HepG2 (cell line): ENCODE measurements around the gene TMEM229B. TPM values are rescaled to one million over a fixed set of nuclear protein-coding genes. Genes with fewer than 3 reads are reported as not detected.

ENCODE experiments used
- ATAC-seq: fragments of 200-7000 bp; cut with Tn5 transposase; 3 replicates; pipeline ENCODE4 v1.9.1; 2020; ENCODE audit warnings: mild to moderate bottlenecking, moderate library complexity
- BruUV-seq: library from RNA; stranded (reverse); fragments of 400-500 nt; replicated peaks from 2 replicates; lab custom pipeline; 2021; lab: Mats Ljungman, UMichigan
- CTCF ChIA-PET: fragments of 300-600 bp; formaldehyde crosslinking; extraction: SDS; loops from one replicate; lab custom pipeline; 2021; ENCODE audit warnings: low total read pairs, inconsistent platforms, low intra/inter-chr PET ratio; lab: Yijun Ruan, JAX
- POLR2A ChIA-PET: fragments of 350-600 bp; sonication (Branson Sonifier 250); formaldehyde crosslinking; loops from one replicate; lab custom pipeline; 2020; ENCODE audit warnings: antibody characterized with exemption, inconsistent platforms; lab: Yijun Ruan, JAX
- DNase-seq: peaks from one replicate; pipeline ENCODE4 v3.0.0-alpha.2; 2015; ENCODE audit warnings: low spot score
- FAIRE-seq: peaks from 3 replicates; lab custom pipeline; 2011; peaks lifted over from hg19 to GRCh38; lab: Jason Lieb, UNC
- H2AFZ ChIP-seq: one replicate; pipeline ENCODE4 v1.6.1; 2011; ENCODE audit warnings: low read length, inconsistent platforms
- H3K27ac ChIP-seq: fragments of 300-600 bp; 3 replicates; pipeline ENCODE4 v1.8.0; 2011; ENCODE audit warnings: mixed run types, mild to moderate bottlenecking, mixed read lengths, low read length, inconsistent platforms; ENCODE audit not compliant: insufficient read depth; ENCODE audit errors: extremely low read length
- H3K27me3 ChIP-seq, 2 experiments: fragments of 200-600 bp in 1 of 2; 2 replicates in 1 of 2; 3 replicates in 1 of 2; pipeline versions ENCODE4 v1.6.0 to v1.8.0; 2011; ENCODE audit warnings: low read length in 2 of 2, mild to moderate bottlenecking in 2 of 2, moderate library complexity in 2 of 2, inconsistent platforms in 1 of 2; ENCODE audit not compliant: insufficient read depth in 2 of 2, control insufficient read depth in 1 of 2
- H3K36me3 ChIP-seq, 2 experiments: fragments of 200-600 bp in 1 of 2; replicated peaks in 1 of 2; 2 replicates in 1 of 2; 3 replicates in 1 of 2; pipeline versions ENCODE4 v1.5.1 to v1.8.0; 2011; ENCODE audit warnings: low read length in 2 of 2, inconsistent platforms in 1 of 2; ENCODE audit not compliant: insufficient read depth in 2 of 2, control insufficient read depth in 1 of 2
- H3K4me1 ChIP-seq: 2 replicates; pipeline ENCODE4 v1.5.1; 2012; ENCODE audit warnings: low read length, inconsistent platforms; ENCODE audit not compliant: insufficient read depth
- H3K4me2 ChIP-seq: 2 replicates; pipeline ENCODE4 v1.6.0; 2011; ENCODE audit warnings: low read depth, low read length, inconsistent platforms
- H3K4me3 ChIP-seq, 3 experiments: fragments of 200-600 bp in 1 of 3; sonication (generic), shearing (Covaris generic) in 1 of 3; replicated peaks in 1 of 3; 2 replicates each; pipeline ENCODE4 v1.5.1; 2011 to 2016; ENCODE audit warnings: low read length in 3 of 3, inconsistent platforms in 2 of 3, low read depth in 2 of 3, mild to moderate bottlenecking in 2 of 3, control low read depth in 1 of 3, mixed read lengths in 1 of 3; ENCODE audit not compliant: insufficient read depth in 1 of 3
- H3K79me2 ChIP-seq: one replicate; pipeline ENCODE4 v1.6.1; 2011; ENCODE audit warnings: low read length, inconsistent platforms; ENCODE audit not compliant: insufficient read depth
- H3K9ac ChIP-seq: 2 replicates; pipeline ENCODE4 v1.6.0; 2011; ENCODE audit warnings: mild to moderate bottlenecking, low read depth, low read length, inconsistent platforms; ENCODE audit not compliant: insufficient read depth
- H3K9me3 ChIP-seq: 2 replicates; pipeline ENCODE4 v1.5.1; 2012; ENCODE audit warnings: mild to moderate bottlenecking, low read length
- H4K20me1 ChIP-seq: 2 replicates; pipeline ENCODE4 v1.6.0; 2011; ENCODE audit warnings: inconsistent platforms, mild to moderate bottlenecking, low read length, moderate library complexity; ENCODE audit not compliant: insufficient read depth
- CEBPZ ChIP-seq: IDR thresholded peaks from 2 replicates; pipeline ENCODE4 v1.6.1; 2012; ENCODE audit warnings: low read length, improper control_type of control experiment
- MAFF ChIP-seq: IDR thresholded peaks from 2 replicates; pipeline ENCODE4 v1.6.1; 2011; ENCODE audit warnings: low read depth, low read length, improper control_type of control experiment
- MAFK ChIP-seq, 2 experiments: IDR thresholded peaks in 1 of 2; conservative IDR thresholded peaks in 1 of 2; 2 replicates each; pipeline ENCODE4 v1.6.1; 2011; ENCODE audit warnings: improper control_type of control experiment in 2 of 2, low read length in 2 of 2
- RFX5 ChIP-seq: IDR thresholded peaks from 2 replicates; pipeline ENCODE4 v1.6.1; 2011; ENCODE audit warnings: low read depth, low read length, improper control_type of control experiment
- SP140L ChIP-seq: sonication (generic); formaldehyde crosslinking; IDR thresholded peaks from 2 replicates; pipeline ENCODE4 v1.4.0; 2020; ENCODE audit warnings: missing genetic modification reagents, borderline replicate concordance
- ZSCAN31 ChIP-seq: sonication (generic); formaldehyde crosslinking; IDR thresholded peaks from 2 replicates; pipeline ENCODE4 v1.5.0; 2020; ENCODE audit warnings: low read depth, mild to moderate bottlenecking, missing genetic modification reagents
- WGBS: methylation state at CpG from one replicate; pipeline ENCODE4 v1.1.6; 2017; ENCODE audit warnings: low lambda C conversion rate; 5-methylcytosine and 5-hydroxymethylcytosine counted together
- in situ Hi-C: cut with HindIII; loops from 2 replicates; pipeline ENCODE4 v1.10.0; 2017; ENCODE audit warnings: low pct_unique_long_range_greater_than_20kb; ENCODE audit not compliant: extremely low pct_ligation_motif_present
- intact Hi-C: fragments of 100-400 bp; cut with micrococcal nuclease; formaldehyde crosslinking; loops from one replicate; pipeline ENCODE4 v1.10.0; 2022; ENCODE audit not compliant: unreplicated experiment
- polyA plus RNA-seq, 8 experiments: library from polyadenylated mRNA; depleted of rRNA in 3 of 8; stranded (reverse) in 7 of 8; unstranded in 1 of 8; fragments of >200 nt; fragmentation: Illumina TruSeq in 4 of 8; extraction: Trizol in 4 of 8; gene quantifications; 2 replicates each; pipeline versions ENCODE4 v1.2.1 to v1.2.3, GENCODE V29; 2011 to 2016; ENCODE audit warnings: low read depth in 4 of 8, missing spikeins in 1 of 8, mixed read lengths in 1 of 8; ENCODE audit not compliant: insufficient read depth in 1 of 8
- total RNA-seq, 5 experiments: library from RNA; depleted of rRNA; stranded (reverse); fragments of >200 nt; fragmentation: Illumina TruSeq; extraction: Trizol; gene quantifications; 2 replicates each; pipeline ENCODE4 v1.2.3, GENCODE V29; 2016; ENCODE audit warnings: low read depth in 1 of 5

Gene TMEM229B
- total and polyA plus RNA-seq, 2 of the 13 experiments (the other 11 are each of a cell fraction or from before 2014, with no cell fraction given), result 0.69 to 1.1 TPM

DNA sequence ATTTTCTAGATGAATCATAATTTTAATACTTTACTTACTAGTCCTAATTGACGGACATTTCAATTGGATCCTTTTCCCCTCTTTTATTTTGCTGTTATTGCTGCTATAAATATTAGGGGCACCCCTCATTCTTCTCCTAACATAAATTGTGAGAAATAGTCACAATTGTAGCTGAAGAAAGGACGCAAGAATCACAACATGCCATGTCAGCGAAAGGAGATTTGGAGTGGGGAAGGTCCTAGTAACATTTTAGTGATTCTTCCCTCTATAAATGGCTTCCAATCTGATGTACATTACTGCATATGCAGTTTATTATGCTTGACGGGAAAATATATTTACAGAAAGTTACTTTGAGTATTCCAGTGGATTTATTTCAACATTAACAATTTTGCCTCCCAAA, 36.9 kb upstream of the TMEM229B start:
- H4K20me1 ChIP-seq, result no peaks in the 10 kb centered on the region
- POLR2A ChIA-PET, result no interaction called here
- no peaks in the 10 kb centered on the region for H3K79me2 ChIP-seq
- no peaks in the 10 kb centered on the region for H3K9me3 ChIP-seq
- intact Hi-C loops (loop anchor here (5.0 to 10.0 kb wide), 3 partner anchors 98 to 179 kb away; partner anchors contain the start of gene RDH12), in situ Hi-C loops (loop anchor here (5.0 kb wide), 1 partner anchor 42 kb away; no protein-coding TSS in a partner anchor)
- H3K27ac ChIP-seq, result no peak overlapping the region
- ATAC-seq, result no peak
- DNase-seq, result no peak
- FAIRE-seq, result no peak
- TF ChIP-seq RFX5 (no peak), ZSCAN31 (CRISPR knock-in tag) (no peak), MAFF (peak; percentile 56), CEBPZ (no peak), SP140L (CRISPR knock-in tag) (no peak), MAFK (conservative IDR thresholded peaks at IDR 0.05 in 1 of 2, IDR thresholded peaks at IDR 0.05 in 1 of 2; ENCODE audit: low read length in 2 of 2) (peak; percentile 47 to 83; a peak in 3 of 4 replicates)
- CTCF ChIA-PET, result interaction anchor here (2.8 kb wide), 1 partner anchor 46 kb away, joined by 25 read pairs; no protein-coding TSS in a partner anchor
- no peak overlapping the region for H3K9ac ChIP-seq
- H3K27me3 ChIP-seq, result peaks cover 0 to 7% of the 10 kb centered on the region in 2 experiments; a peak in 2 of 5 replicates
- no peak overlapping the region for H3K4me3 ChIP-seq
- 62% methylated on average over 4 of the region's 4 CpGs for WGBS
- no peak overlapping the region for H3K4me2 ChIP-seq
- no peaks in the 10 kb centered on the region for H3K36me3 ChIP-seq
- H3K4me1 ChIP-seq, result peaks cover 38% of the 10 kb centered on the region
- BruUV-seq, result no TSS peak
- no peak overlapping the region for H2AFZ ChIP-seq
